GM12801 (cell line): ENCODE data around the gene STAB1.

Experiments used
- CTCF ChIP-seq: IDR thresholded peaks from one replicate; pipeline ENCODE4 v1.5.1; 2011; ENCODE audit warnings: control low read depth; ENCODE audit not compliant: insufficient read length; ENCODE audit errors: extremely low read depth

Gene STAB1

DNA sequence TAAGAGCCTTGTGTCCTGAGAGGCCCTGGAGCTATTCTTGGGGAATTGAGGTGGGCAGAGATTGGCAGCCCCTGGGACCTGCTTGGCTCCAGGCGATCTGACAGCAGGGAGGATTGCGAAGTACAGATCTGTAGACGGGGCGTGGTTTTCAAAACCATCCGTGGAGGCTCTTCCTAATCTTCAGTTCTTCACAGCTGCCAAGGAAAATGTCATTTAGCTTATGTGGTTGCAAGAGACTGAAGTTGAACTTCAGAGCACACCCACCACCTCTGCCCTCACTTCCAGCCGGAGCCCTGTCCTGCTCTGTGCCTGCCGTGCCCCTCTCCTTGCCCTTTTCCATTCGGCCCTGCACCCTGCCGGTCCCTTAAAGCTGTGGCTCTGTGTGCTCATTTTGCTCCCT is 26.8 kb upstream of the STAB1 start:
- TF ChIP-seq CTCF, result no peak

DNA sequence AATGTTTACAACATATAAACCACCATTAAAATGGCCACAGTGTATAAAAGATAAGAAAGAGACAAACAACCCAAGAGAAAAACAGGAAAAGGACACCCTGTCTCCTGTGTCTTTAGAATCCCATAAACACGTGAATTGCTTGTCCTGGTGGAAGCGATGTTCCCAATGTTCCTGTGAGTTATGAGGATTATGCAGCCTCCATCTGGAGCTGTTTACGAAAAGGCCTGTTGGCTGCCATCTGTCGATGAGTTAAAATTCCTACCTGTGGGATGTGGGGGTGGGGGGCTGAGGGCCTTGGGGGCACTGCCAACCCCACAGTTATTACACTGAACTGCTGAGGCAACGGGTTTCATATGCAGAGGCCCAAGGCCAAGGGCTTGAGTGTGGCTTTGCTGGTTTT is 26.1 kb upstream of the STAB1 start:
- TF ChIP-seq CTCF, result no peak

GRCh38 chr3:52470920-52471319 is 24.2 kb upstream of the STAB1 start:
- TF ChIP-seq CTCF, result no peak

GRCh38 chr3:52471371-52472238 is 23.5 kb upstream of the STAB1 start:
- no peak for TF ChIP-seq CTCF

- no peak for TF ChIP-seq CTCF
These were observed 22.7 kb upstream of the STAB1 start for GRCh38 chr3:52472239-52473000.

DNA sequence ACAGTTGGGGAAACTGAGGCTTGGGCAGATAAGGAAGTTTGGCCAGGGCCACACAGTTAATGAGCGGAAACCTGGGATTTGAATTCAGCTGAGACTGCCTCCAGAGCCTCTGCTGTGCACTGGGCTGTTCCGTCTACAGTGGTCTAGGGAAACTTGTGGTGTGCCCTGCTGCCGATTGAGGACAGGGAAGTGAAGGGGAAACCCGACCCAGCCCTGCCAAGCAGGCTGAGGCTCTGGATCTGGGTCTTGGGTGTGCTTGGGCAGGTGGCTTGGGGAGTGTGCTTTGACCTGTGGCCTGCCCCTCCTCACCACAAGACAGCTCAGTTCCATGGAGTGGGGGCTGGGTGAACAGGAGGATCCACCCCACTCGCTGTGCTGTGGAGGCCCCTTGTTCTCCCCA is 22.1 kb upstream of the STAB1 start:
- TF ChIP-seq CTCF, result no peak

- TF ChIP-seq CTCF, result no peak
These were observed 17.9 kb upstream of the STAB1 start for GRCh38 chr3:52477076-52477795.
